Neural progenitor cell (in vitro differentiated cells): ENCODE results near the gene NODAL. TPM values are rescaled to one million over a fixed set of nuclear protein-coding genes. Genes with fewer than 3 reads are reported as not detected.
A peak's percentile ranks its signal among the peaks of the same experiment; 100 is the strongest.

ENCODE experiments used
- DNase-seq: peaks from one replicate; pipeline ENCODE4 v3.0.0-alpha.2; 2016; ENCODE audit warnings: low spot score
- H2AFZ ChIP-seq: fragments of 200-600 bp; sonication (generic); replicated peaks from 2 replicates; pipeline ENCODE4 v1.6.1; 2016; ENCODE audit warnings: antibody characterized with exemption
- H3F3A ChIP-seq: fragments of 200-600 bp; sonication (generic); 2 replicates; pipeline ENCODE4 v1.6.1; 2016; ENCODE audit warnings: antibody characterized with exemption, low read depth
- H3K27ac ChIP-seq: fragments of 200-600 bp; sonication (generic); 2 replicates; pipeline ENCODE4 v1.5.1; 2016; ENCODE audit warnings: mild to moderate bottlenecking
- H3K27me3 ChIP-seq: fragments of 200-600 bp; sonication (generic); 2 replicates; pipeline ENCODE4 v1.6.1; 2016; ENCODE audit warnings: mild to moderate bottlenecking, moderate library complexity
- H3K36me3 ChIP-seq: fragments of 200-600 bp; sonication (generic); 2 replicates; pipeline ENCODE4 v1.5.1; 2016
- H3K4me1 ChIP-seq: fragments of 200-600 bp; sonication (generic); 2 replicates; pipeline ENCODE4 v1.6.1; 2016; ENCODE audit warnings: mixed run types
- H3K4me2 ChIP-seq: fragments of 200-600 bp; sonication (generic); 2 replicates; pipeline ENCODE4 v1.6.1; 2016
- H3K4me3 ChIP-seq: fragments of 200-600 bp; sonication (generic); 2 replicates; pipeline ENCODE4 v1.5.1; 2016
- H3K79me2 ChIP-seq: fragments of 200-600 bp; sonication (generic); 2 replicates; pipeline ENCODE4 v1.6.1; 2016; ENCODE audit warnings: low read depth
- H3K9ac ChIP-seq: fragments of 200-600 bp; sonication (generic); 2 replicates; pipeline ENCODE4 v1.6.1; 2016
- H3K9me3 ChIP-seq: fragments of 200-600 bp; sonication (generic); 2 replicates; pipeline ENCODE4 v1.5.1; 2016; ENCODE audit warnings: low read depth
- H4K20me1 ChIP-seq: fragments of 200-600 bp; sonication (generic); 2 replicates; pipeline ENCODE4 v1.6.1; 2016; ENCODE audit warnings: low read depth
- H3K27ac Mint-ChIP-seq: 3 replicates; pipeline ENCODE4 v1.8.0; 2021; ENCODE audit warnings: mixed read lengths
- H3K27me3 Mint-ChIP-seq: 2 replicates; pipeline ENCODE4 v1.8.0; 2022; ENCODE audit warnings: low read depth, mild to moderate bottlenecking, inconsistent platforms, moderate library complexity, mixed read lengths; ENCODE audit not compliant: insufficient read depth
- H3K36me3 Mint-ChIP-seq: 3 replicates; pipeline ENCODE4 v1.8.0; 2021; ENCODE audit warnings: mixed read lengths
- H3K4me1 Mint-ChIP-seq: 3 replicates; pipeline ENCODE4 v1.8.0; 2021; ENCODE audit warnings: mixed read lengths
- H3K4me3 Mint-ChIP-seq: 3 replicates; pipeline ENCODE4 v1.8.0; 2021; ENCODE audit warnings: mild to moderate bottlenecking, moderate library complexity, mixed read lengths
- H3K9me3 Mint-ChIP-seq: 3 replicates; pipeline ENCODE4 v1.8.0; 2020; ENCODE audit warnings: mixed read lengths
- EZH2 ChIP-seq: fragments of 200-600 bp; sonication (generic); IDR thresholded peaks from 2 replicates; pipeline ENCODE4 v1.6.1; 2017; ENCODE audit warnings: antibody characterized with exemption, mild to moderate bottlenecking, moderate library complexity
- EZH2phosphoT487 ChIP-seq: fragments of 200-600 bp; sonication (generic); IDR thresholded peaks from 2 replicates; pipeline ENCODE4 v1.6.1; 2017; ENCODE audit warnings: antibody characterized with exemption
- total RNA-seq: library from RNA; depleted of rRNA; stranded (reverse); fragments of >200 nt; gene quantifications from 2 replicates; pipeline ENCODE4 v1.2.3, GENCODE V29; 2015; ENCODE audit warnings: low replicate concordance
- TF ChIP-seq, protein P1 (sequence below): fragments of 200-600 bp; sonication (generic); IDR thresholded peaks from 2 replicates; pipeline ENCODE4 v1.5.1; 2017; ENCODE audit warnings: antibody characterized with exemption, mild to moderate bottlenecking

Gene NODAL
- total RNA-seq, 1 donor from 2014 or later: not detected

DNA sequence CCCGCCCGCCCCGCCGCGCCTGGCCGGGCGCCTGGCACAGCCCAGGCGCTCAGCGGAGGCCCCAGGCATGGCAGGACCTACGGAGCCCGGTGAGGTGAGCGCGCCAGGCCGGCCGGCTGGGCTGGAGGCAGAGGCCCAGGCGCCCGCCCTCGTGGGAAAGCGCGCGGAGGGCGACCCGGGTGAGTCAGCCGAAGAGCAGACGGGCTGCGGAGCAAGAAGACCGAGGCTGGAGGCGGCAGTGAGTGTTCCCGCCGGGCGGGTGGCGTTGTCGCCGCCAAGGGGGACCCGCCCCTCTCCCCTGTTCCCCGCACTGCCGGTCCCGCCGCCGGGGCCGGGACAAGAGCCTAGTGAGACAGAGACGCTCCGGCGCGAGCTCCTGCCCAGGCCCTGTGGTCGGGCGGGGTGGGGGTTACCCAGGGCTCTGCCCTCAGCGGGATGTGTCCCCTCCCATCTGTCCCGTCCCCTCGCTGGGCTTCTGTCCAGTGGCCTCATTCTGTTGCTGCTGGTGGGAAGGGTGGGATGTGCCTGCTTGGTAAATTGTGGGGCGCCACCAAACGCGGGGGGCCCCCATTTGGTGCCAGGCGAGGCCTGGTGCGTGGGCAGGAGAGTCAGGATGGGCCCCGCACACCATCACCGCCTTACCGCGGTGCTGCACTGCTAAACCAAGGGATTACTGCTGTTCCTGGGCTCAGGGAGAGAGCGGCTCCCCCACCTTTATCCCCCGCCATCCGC, 17.0 kb upstream of the NODAL start:
- H3K79me2 ChIP-seq: no peaks in the 10 kb centered on the region
- H3F3A ChIP-seq: peaks cover 38% of the 10 kb centered on the region
- peak; percentile 69 for TF ChIP-seq EZH2phosphoT487
- TF ChIP-seq, protein P1, sequence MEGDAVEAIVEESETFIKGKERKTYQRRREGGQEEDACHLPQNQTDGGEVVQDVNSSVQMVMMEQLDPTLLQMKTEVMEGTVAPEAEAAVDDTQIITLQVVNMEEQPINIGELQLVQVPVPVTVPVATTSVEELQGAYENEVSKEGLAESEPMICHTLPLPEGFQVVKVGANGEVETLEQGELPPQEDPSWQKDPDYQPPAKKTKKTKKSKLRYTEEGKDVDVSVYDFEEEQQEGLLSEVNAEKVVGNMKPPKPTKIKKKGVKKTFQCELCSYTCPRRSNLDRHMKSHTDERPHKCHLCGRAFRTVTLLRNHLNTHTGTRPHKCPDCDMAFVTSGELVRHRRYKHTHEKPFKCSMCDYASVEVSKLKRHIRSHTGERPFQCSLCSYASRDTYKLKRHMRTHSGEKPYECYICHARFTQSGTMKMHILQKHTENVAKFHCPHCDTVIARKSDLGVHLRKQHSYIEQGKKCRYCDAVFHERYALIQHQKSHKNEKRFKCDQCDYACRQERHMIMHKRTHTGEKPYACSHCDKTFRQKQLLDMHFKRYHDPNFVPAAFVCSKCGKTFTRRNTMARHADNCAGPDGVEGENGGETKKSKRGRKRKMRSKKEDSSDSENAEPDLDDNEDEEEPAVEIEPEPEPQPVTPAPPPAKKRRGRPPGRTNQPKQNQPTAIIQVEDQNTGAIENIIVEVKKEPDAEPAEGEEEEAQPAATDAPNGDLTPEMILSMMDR: no peak
- peak; percentile 74 for TF ChIP-seq EZH2
- peaks cover 76% of the 10 kb centered on the region for H3K27me3 ChIP-seq
- H3K4me3 Mint-ChIP-seq: peak overlapping the region; percentile 81
- H3K4me1 ChIP-seq: peaks cover 26% of the 10 kb centered on the region
- H3K4me1 Mint-ChIP-seq: peaks cover 34% of the 10 kb centered on the region
- H3K27me3 Mint-ChIP-seq: peaks cover 35% of the 10 kb centered on the region
- H2AFZ ChIP-seq: peak overlapping the region; percentile 97
- no peaks in the 10 kb centered on the region for H3K9me3 ChIP-seq
- DNase-seq: peak; percentile 72
- H3K27ac ChIP-seq: no peak overlapping the region
- no peaks in the 10 kb centered on the region for H3K9me3 Mint-ChIP-seq
- H3K4me2 ChIP-seq: peak overlapping the region; percentile 95
- peaks cover 25% of the 10 kb centered on the region for H4K20me1 ChIP-seq
- H3K4me3 ChIP-seq: peak overlapping the region; percentile 60
- no peak overlapping the region for H3K27ac Mint-ChIP-seq
- no peaks in the 10 kb centered on the region for H3K36me3 ChIP-seq
- no peaks in the 10 kb centered on the region for H3K36me3 Mint-ChIP-seq
- no peak overlapping the region for H3K9ac ChIP-seq

DNA sequence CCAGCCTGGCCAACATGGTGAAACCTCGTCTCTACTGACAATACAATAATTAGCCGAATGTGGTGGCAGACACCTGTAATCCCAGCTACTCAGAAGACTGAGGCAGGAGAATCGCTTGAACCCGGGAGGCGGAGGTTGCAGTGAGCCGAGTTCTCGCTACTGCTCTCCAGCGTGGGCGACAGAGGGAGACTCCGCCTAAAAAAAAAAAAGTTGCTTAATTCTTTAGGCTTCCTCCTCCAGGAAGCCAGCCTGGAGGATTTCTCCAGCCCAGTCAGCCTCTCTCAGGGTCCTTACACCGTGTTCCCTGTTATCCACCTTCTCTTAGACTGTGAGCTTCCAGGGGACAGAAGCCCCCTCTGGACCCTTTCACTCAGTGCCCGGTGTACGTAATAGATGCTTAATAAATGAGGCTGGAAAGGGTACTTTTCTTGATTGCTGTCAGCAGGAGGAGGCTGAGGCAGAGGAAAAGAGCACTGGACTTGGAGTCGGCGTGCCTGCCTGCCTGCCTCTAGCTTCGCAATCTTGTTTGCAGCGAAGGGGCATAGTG, 16.4 kb upstream of the NODAL start:
- Histone ChIP-seq H3K27me3 (peaks cover 82% of the 10 kb centered on the region), H3K9ac (no peak overlapping the region), H3K4me3 (peak overlapping the region; percentile 60), H3K27ac (no peak overlapping the region), H3K79me2 (no peaks in the 10 kb centered on the region), H3K4me2 (peak overlapping the region; percentile 95), H3K36me3 (no peaks in the 10 kb centered on the region), H3K9me3 (no peaks in the 10 kb centered on the region), H3F3A (peaks cover 38% of the 10 kb centered on the region), H2AFZ (peak overlapping the region; percentile 97), H4K20me1 (peaks cover 25% of the 10 kb centered on the region), H3K4me1 (peaks cover 26% of the 10 kb centered on the region)
- peak overlapping the region; percentile 57 for H3K4me3 Mint-ChIP-seq
- no peaks in the 10 kb centered on the region for H3K9me3 Mint-ChIP-seq
- H3K27ac Mint-ChIP-seq: peak overlapping the region; percentile 60
- TF ChIP-seq EZH2 (peak; percentile 86), EZH2phosphoT487 (peak; percentile 42)
- TF ChIP-seq, protein P1: no peak
- no peaks in the 10 kb centered on the region for H3K36me3 Mint-ChIP-seq
- DNase-seq: no peak
- H3K27me3 Mint-ChIP-seq: peaks cover 34% of the 10 kb centered on the region
- H3K4me1 Mint-ChIP-seq: peaks cover 34% of the 10 kb centered on the region

DNA sequence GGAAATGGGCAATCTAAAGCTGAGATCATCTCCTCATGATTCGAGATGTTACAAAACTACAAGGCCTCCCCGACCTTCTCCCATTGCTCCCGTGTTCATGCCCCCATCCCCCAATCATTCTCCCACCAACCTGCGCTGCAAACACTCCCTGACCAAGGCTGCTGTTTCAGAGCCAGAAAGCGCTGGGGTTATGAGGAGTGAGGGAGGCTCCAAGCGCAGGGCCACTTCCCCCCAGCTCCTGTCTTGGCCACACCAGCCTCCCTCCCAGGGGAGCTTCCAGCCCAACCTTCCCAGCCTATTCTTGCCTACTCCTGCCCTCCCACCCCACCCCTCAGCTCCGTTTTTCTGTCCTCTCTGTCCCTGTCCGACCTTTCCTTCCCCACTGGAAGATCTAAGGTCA, 14.7 kb upstream of the NODAL start:
- H2AFZ ChIP-seq: no peak overlapping the region
- peaks cover 26% of the 10 kb centered on the region for H3K4me1 ChIP-seq
- H3K9ac ChIP-seq: no peak overlapping the region
- Mint-ChIP-seq H3K27ac (no peak overlapping the region), H3K4me1 (peaks cover 30% of the 10 kb centered on the region), H3K9me3 (no peaks in the 10 kb centered on the region), H3K4me3 (no peak overlapping the region), H3K36me3 (no peaks in the 10 kb centered on the region), H3K27me3 (peaks cover 33% of the 10 kb centered on the region)
- TF ChIP-seq, protein P1: no peak
- TF ChIP-seq EZH2phosphoT487 (no peak), EZH2 (no peak)
- H3K9me3 ChIP-seq: no peaks in the 10 kb centered on the region
- no peak for DNase-seq
- H3K36me3 ChIP-seq: no peaks in the 10 kb centered on the region
- no peak overlapping the region for H3K4me3 ChIP-seq
- H3K27ac ChIP-seq: no peak overlapping the region
- H3K79me2 ChIP-seq: no peaks in the 10 kb centered on the region
- H3K27me3 ChIP-seq: peaks cover 82% of the 10 kb centered on the region
- H3K4me2 ChIP-seq: no peak overlapping the region
- H4K20me1 ChIP-seq: peaks cover 25% of the 10 kb centered on the region
- H3F3A ChIP-seq: peaks cover 37% of the 10 kb centered on the region
